SK-N-SH (cell line): Measurements from ENCODE around the gene RELN.

Source experiments
- EP300 ChIP-seq, 2 experiments: IDR thresholded peaks; 2 replicates each; pipeline versions ENCODE4 v1.4.0 to v1.6.1; 2012; ENCODE audit warnings: borderline replicate concordance in 1 of 2, low read depth in 1 of 2, low read length in 1 of 2
- FOXJ3 ChIP-seq: sonication (generic); formaldehyde crosslinking; IDR thresholded peaks from 2 replicates; pipeline ENCODE4 v1.5.1; 2020; ENCODE audit warnings: mild to moderate bottlenecking, missing genetic modification reagents
- IRF3 ChIP-seq: fragments of 150-350 bp; IDR thresholded peaks from 2 replicates; pipeline ENCODE4 v1.6.1; 2016; ENCODE audit warnings: mild to moderate bottlenecking, low read depth, low read length
- MAX ChIP-seq: IDR thresholded peaks from 2 replicates; pipeline ENCODE4 v1.4.0; 2012; ENCODE audit warnings: low read depth
- NFIC ChIP-seq: IDR thresholded peaks from 2 replicates; pipeline ENCODE4 v1.4.0; 2012; ENCODE audit warnings: borderline replicate concordance
- POLR2AphosphoS5 ChIP-seq: IDR thresholded peaks from 2 replicates; pipeline ENCODE4 v1.6.1; 2012; ENCODE audit warnings: low read depth, low read length
- SIN3A ChIP-seq: IDR thresholded peaks from 2 replicates; pipeline ENCODE4 v1.6.1; 2012; ENCODE audit warnings: low read depth, mild to moderate bottlenecking, low read length, moderate library complexity, borderline replicate concordance
- TCF12 ChIP-seq: IDR thresholded peaks from 2 replicates; pipeline ENCODE4 v1.4.0; 2012
- TF ChIP-seq, protein P1 (sequence below): fragments of 200-600 bp; sonication (generic); IDR thresholded peaks from 2 replicates; pipeline ENCODE4 v1.6.1; 2017; ENCODE audit warnings: antibody characterized with exemption, mild to moderate bottlenecking, moderate library complexity

GRCh38 chr7:103859709-103860108 is 129.7 kb downstream of the RELN start:
- TF ChIP-seq, protein P1, sequence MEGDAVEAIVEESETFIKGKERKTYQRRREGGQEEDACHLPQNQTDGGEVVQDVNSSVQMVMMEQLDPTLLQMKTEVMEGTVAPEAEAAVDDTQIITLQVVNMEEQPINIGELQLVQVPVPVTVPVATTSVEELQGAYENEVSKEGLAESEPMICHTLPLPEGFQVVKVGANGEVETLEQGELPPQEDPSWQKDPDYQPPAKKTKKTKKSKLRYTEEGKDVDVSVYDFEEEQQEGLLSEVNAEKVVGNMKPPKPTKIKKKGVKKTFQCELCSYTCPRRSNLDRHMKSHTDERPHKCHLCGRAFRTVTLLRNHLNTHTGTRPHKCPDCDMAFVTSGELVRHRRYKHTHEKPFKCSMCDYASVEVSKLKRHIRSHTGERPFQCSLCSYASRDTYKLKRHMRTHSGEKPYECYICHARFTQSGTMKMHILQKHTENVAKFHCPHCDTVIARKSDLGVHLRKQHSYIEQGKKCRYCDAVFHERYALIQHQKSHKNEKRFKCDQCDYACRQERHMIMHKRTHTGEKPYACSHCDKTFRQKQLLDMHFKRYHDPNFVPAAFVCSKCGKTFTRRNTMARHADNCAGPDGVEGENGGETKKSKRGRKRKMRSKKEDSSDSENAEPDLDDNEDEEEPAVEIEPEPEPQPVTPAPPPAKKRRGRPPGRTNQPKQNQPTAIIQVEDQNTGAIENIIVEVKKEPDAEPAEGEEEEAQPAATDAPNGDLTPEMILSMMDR = no peak
- TF ChIP-seq FOXJ3 = no peak
- TF ChIP-seq EP300 (IDR thresholded peaks at IDR 0.05; ENCODE audit: borderline replicate concordance in 1 of 2, low read depth in 1 of 2, low read length in 1 of 2) = no peak
- no peak for TF ChIP-seq NFIC
- TF ChIP-seq POLR2AphosphoS5 = no peak
- no peak for TF ChIP-seq SIN3A
- TF ChIP-seq MAX = no peak
- no peak for TF ChIP-seq IRF3
- TF ChIP-seq TCF12 = no peak
